ENCODE data around the gene DNAH12.
A peak's percentile ranks its signal among the peaks of the same experiment; 100 is the strongest.

The DNAH12 gene

GRCh38 chr3:57546616-57547015 lies 2.5 kb upstream of the DNAH12 start:
- no CpG with 5 or more reads among the region's 1 CpG for WGBS (ENCODE audit: extremely low coverage, insufficient coverage, insufficient read length)
- Histone ChIP-seq H3K14ac (ENCODE audit: low read length) (no peak overlapping the region), H3K23ac (ENCODE audit: low read length) (no peak overlapping the region), H3K79me2 (ENCODE audit: control insufficient read depth, insufficient read depth, low read length, poor library complexity) (no peaks in the 10 kb centered on the region), H2AK5ac (ENCODE audit: low read length) (no peak overlapping the region), H3K18ac (ENCODE audit: low read length) (no peak overlapping the region), H2BK5ac (ENCODE audit: low read depth, low read length, poor library complexity) (no peak overlapping the region), H3K9ac (ENCODE audit: low read length) (no peak overlapping the region), H4K8ac (ENCODE audit: low read depth, low read length) (no peak overlapping the region), H3K79me1 (ENCODE audit: low read length) (no peaks in the 10 kb centered on the region), H3K4me1 (ENCODE audit: control insufficient read depth in 1 of 2, insufficient read depth in 2 of 2, low read length in 2 of 2) (peaks cover 0 to 5% of the 10 kb centered on the region in 2 experiments), H2AFZ (ENCODE audit: insufficient read depth, low read length, poor library complexity) (no peak overlapping the region), H2BK120ac (ENCODE audit: insufficient read depth, low read length, poor library complexity) (no peak overlapping the region), H4K91ac (ENCODE audit: low read depth, low read length) (no peak overlapping the region), H2BK12ac (ENCODE audit: low read length) (no peak overlapping the region), H3K27ac (ENCODE audit: low read depth, low read length) (no peak overlapping the region), H3K9me3 (ENCODE audit: insufficient read depth, low read depth, low read length) (no peaks in the 10 kb centered on the region), H3K4me3 (ENCODE audit: low read depth, low read length) (no peak overlapping the region), H3K4me2 (ENCODE audit: low read length) (no peak overlapping the region), H3K36me3 (ENCODE audit: control insufficient read depth in 1 of 2, insufficient read depth in 2 of 2, low read length in 2 of 2) (no peaks in the 10 kb centered on the region), H3K27me3 (ENCODE audit: insufficient read depth, low read length) (no peaks in the 10 kb centered on the region), H3K4ac (ENCODE audit: low read depth, low read length) (no peak overlapping the region), H4K12ac (ENCODE audit: low read depth, low read length) (no peak overlapping the region)
- no peak for DNase-seq

- H2BK12ac ChIP-seq (ENCODE audit: low read length), result no peak overlapping the region
- no peak overlapping the region for H3K23ac ChIP-seq (ENCODE audit: low read length)
- H4K8ac ChIP-seq (ENCODE audit: low read depth, low read length), result no peak overlapping the region
- H2BK120ac ChIP-seq (ENCODE audit: insufficient read depth, low read length, poor library complexity), result no peak overlapping the region
- no peak overlapping the region for H2AK5ac ChIP-seq (ENCODE audit: low read length)
- H3K4me1 ChIP-seq (ENCODE audit: control insufficient read depth in 1 of 2, insufficient read depth in 2 of 2, low read length in 2 of 2), result peaks cover 0 to 5% of the 10 kb centered on the region in 2 experiments
- H2AFZ ChIP-seq (ENCODE audit: insufficient read depth, low read length, poor library complexity), result no peak overlapping the region
- H2BK5ac ChIP-seq (ENCODE audit: low read depth, low read length, poor library complexity), result no peak overlapping the region
- DNase-seq, result no peak
- H3K79me1 ChIP-seq (ENCODE audit: low read length), result no peaks in the 10 kb centered on the region
- no peak overlapping the region for H3K14ac ChIP-seq (ENCODE audit: low read length)
- H4K12ac ChIP-seq (ENCODE audit: low read depth, low read length), result no peak overlapping the region
- no peak overlapping the region for H3K27ac ChIP-seq (ENCODE audit: low read depth, low read length)
- no peak overlapping the region for H3K9ac ChIP-seq (ENCODE audit: low read length)
- H3K9me3 ChIP-seq (ENCODE audit: insufficient read depth, low read depth, low read length), result no peaks in the 10 kb centered on the region
- no peak overlapping the region for H3K4me2 ChIP-seq (ENCODE audit: low read length)
- no peak overlapping the region for H3K4me3 ChIP-seq (ENCODE audit: low read depth, low read length)
- H3K36me3 ChIP-seq (ENCODE audit: control insufficient read depth in 1 of 2, insufficient read depth in 2 of 2, low read length in 2 of 2), result no peaks in the 10 kb centered on the region
- no peaks in the 10 kb centered on the region for H3K27me3 ChIP-seq (ENCODE audit: insufficient read depth, low read length)
- no peaks in the 10 kb centered on the region for H3K79me2 ChIP-seq (ENCODE audit: control insufficient read depth, insufficient read depth, low read length, poor library complexity)
- no peak overlapping the region for H3K4ac ChIP-seq (ENCODE audit: low read depth, low read length)
- no peak overlapping the region for H3K18ac ChIP-seq (ENCODE audit: low read length)
- no CpG with 5 or more reads among the region's 7 CpGs for WGBS (ENCODE audit: extremely low coverage, insufficient coverage, insufficient read length)
- no peak overlapping the region for H4K91ac ChIP-seq (ENCODE audit: low read depth, low read length)
Measured at GRCh38 chr3:57545636-57546268, 1.6 kb upstream of the DNAH12 start.

DNA sequence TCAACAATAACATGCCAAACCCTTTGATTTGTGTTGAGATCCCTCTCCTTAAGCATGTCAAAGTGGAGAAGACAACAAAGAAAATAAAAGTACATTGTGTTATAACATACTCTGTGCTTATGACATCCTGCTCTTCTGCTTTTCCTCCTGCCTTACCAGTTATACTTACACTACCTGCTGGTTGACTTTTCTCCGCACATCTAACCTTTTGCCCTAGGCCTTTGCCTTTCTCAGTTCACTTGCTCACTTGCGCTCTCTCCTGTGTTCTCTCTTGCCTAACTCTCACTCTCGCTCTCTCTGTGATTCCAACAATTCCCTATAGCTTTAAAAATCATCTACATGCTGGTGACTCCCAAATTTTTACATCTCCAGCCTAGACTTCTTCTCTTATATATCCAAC lies 5.7 kb downstream of the DNAH12 start:
- H3K79me2 ChIP-seq (ENCODE audit: control insufficient read depth, insufficient read depth, low read length, poor library complexity), result no peaks in the 10 kb centered on the region
- H3K4me3 ChIP-seq (ENCODE audit: low read depth, low read length), result no peak overlapping the region
- H3K27ac ChIP-seq (ENCODE audit: low read depth, low read length), result no peak overlapping the region
- no peak overlapping the region for H2BK5ac ChIP-seq (ENCODE audit: low read depth, low read length, poor library complexity)
- H3K27me3 ChIP-seq (ENCODE audit: insufficient read depth, low read length), result no peaks in the 10 kb centered on the region
- no peak overlapping the region for H3K4me2 ChIP-seq (ENCODE audit: low read length)
- H3K79me1 ChIP-seq (ENCODE audit: low read length), result no peaks in the 10 kb centered on the region
- no peaks in the 10 kb centered on the region for H3K9me3 ChIP-seq (ENCODE audit: insufficient read depth, low read depth, low read length)
- DNase-seq, result peak; percentile 59 to 81
- H3K23ac ChIP-seq (ENCODE audit: low read length), result no peak overlapping the region
- WGBS (ENCODE audit: extremely low coverage, insufficient coverage, insufficient read length), result no CpG with 5 or more reads among the region's 3 CpGs
- no peak overlapping the region for H3K9ac ChIP-seq (ENCODE audit: low read length)
- H3K4me1 ChIP-seq (ENCODE audit: control insufficient read depth in 1 of 2, insufficient read depth in 2 of 2, low read length in 2 of 2), result peaks cover 0 to 2% of the 10 kb centered on the region in 2 experiments
- no peak overlapping the region for H3K14ac ChIP-seq (ENCODE audit: low read length)
- no peak overlapping the region for H3K18ac ChIP-seq (ENCODE audit: low read length)
- H4K91ac ChIP-seq (ENCODE audit: low read depth, low read length), result no peak overlapping the region
- no peak overlapping the region for H2BK120ac ChIP-seq (ENCODE audit: insufficient read depth, low read length, poor library complexity)
- no peak overlapping the region for H2AK5ac ChIP-seq (ENCODE audit: low read length)
- no peak overlapping the region for H2AFZ ChIP-seq (ENCODE audit: insufficient read depth, low read length, poor library complexity)
- H3K36me3 ChIP-seq (ENCODE audit: control insufficient read depth in 1 of 2, insufficient read depth in 2 of 2, low read length in 2 of 2), result no peaks in the 10 kb centered on the region
- no peak overlapping the region for H3K4ac ChIP-seq (ENCODE audit: low read depth, low read length)
- H4K12ac ChIP-seq (ENCODE audit: low read depth, low read length), result no peak overlapping the region
- H2BK12ac ChIP-seq (ENCODE audit: low read length), result no peak overlapping the region
- no peak overlapping the region for H4K8ac ChIP-seq (ENCODE audit: low read depth, low read length)

GRCh38 chr3:57530071-57530608 lies 14.0 kb downstream of the DNAH12 start:
- Histone ChIP-seq H2AFZ (ENCODE audit: insufficient read depth, low read length, poor library complexity) (no peak overlapping the region), H3K79me2 (ENCODE audit: control insufficient read depth, insufficient read depth, low read length, poor library complexity) (no peaks in the 10 kb centered on the region), H3K27ac (ENCODE audit: low read depth, low read length) (no peak overlapping the region), H3K4me2 (ENCODE audit: low read length) (no peak overlapping the region), H4K8ac (ENCODE audit: low read depth, low read length) (no peak overlapping the region), H3K9ac (ENCODE audit: low read length) (no peak overlapping the region), H3K9me3 (ENCODE audit: insufficient read depth, low read depth, low read length) (no peaks in the 10 kb centered on the region), H3K18ac (ENCODE audit: low read length) (no peak overlapping the region), H3K4me1 (ENCODE audit: control insufficient read depth in 1 of 2, insufficient read depth in 2 of 2, low read length in 2 of 2) (peaks cover 2 to 4% of the 10 kb centered on the region in 2 experiments), H2BK5ac (ENCODE audit: low read depth, low read length, poor library complexity) (no peak overlapping the region), H3K27me3 (ENCODE audit: insufficient read depth, low read length) (no peaks in the 10 kb centered on the region), H4K12ac (ENCODE audit: low read depth, low read length) (no peak overlapping the region), H3K79me1 (ENCODE audit: low read length) (no peaks in the 10 kb centered on the region), H2AK5ac (ENCODE audit: low read length) (no peak overlapping the region), H3K4me3 (ENCODE audit: low read depth, low read length) (no peak overlapping the region), H3K23ac (ENCODE audit: low read length) (no peak overlapping the region), H2BK120ac (ENCODE audit: insufficient read depth, low read length, poor library complexity) (no peak overlapping the region), H4K91ac (ENCODE audit: low read depth, low read length) (no peak overlapping the region), H3K4ac (ENCODE audit: low read depth, low read length) (no peak overlapping the region), H2BK12ac (ENCODE audit: low read length) (no peak overlapping the region), H3K36me3 (ENCODE audit: control insufficient read depth in 1 of 2, insufficient read depth in 2 of 2, low read length in 2 of 2) (no peaks in the 10 kb centered on the region), H3K14ac (ENCODE audit: low read length) (no peak overlapping the region)
- DNase-seq, result no peak
